Measurements from ENCODE around the gene RAB37. TPM values are rescaled to one million over a fixed set of nuclear protein-coding genes. Genes with fewer than 3 reads are reported as not detected.

The RAB37 gene
- total and polyA plus RNA-seq, 2 of the 13 experiments (the other 11 are each of a cell fraction or from before 2014, with no cell fraction given) = 0.91 to 3.7 TPM

- peak; percentile 88 for TF ChIP-seq POGZ (CRISPR knock-in tag; IDR thresholded peaks at IDR 0.05)
- TF ChIP-seq HNRNPUL1 (IDR thresholded peaks at IDR 0.05; ENCODE audit: low read depth, low read length) = no peak
- TF ChIP-seq HDAC1 (CRISPR knock-in tag; IDR thresholded peaks at IDR 0.05) = peak; percentile 99
- TF ChIP-seq U2AF2 (IDR thresholded peaks at IDR 0.05; ENCODE audit: low read depth, low read length) = no peak
- TF ChIP-seq CTCF (CRISPR knock-in tag; IDR thresholded peaks at IDR 0.05) = 0 out of 2 replicates have a peak, but pooled peaks have one; percentile 6
- no peak for TF ChIP-seq LCORL (IDR thresholded peaks at IDR 0.05)
- peak; percentile 79; the same call in 1 of the 2 replicates for TF ChIP-seq LCORL (CRISPR knock-in tag; IDR thresholded peaks at IDR 0.05)
- TF ChIP-seq, protein P1, sequence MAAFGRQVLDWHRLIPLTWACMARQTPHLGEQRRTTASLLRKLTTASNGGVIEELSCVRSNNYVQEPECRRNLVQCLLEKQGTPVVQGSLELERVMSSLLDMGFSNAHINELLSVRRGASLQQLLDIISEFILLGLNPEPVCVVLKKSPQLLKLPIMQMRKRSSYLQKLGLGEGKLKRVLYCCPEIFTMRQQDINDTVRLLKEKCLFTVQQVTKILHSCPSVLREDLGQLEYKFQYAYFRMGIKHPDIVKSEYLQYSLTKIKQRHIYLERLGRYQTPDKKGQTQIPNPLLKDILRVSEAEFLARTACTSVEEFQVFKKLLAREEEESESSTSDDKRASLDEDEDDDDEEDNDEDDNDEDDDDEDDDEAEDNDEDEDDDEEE (CRISPR knock-in tag; IDR thresholded peaks at IDR 0.05) = peak; percentile 55; the same call in 1 of the 2 replicates
- TF ChIP-seq HOXA3 (CRISPR knock-in tag; IDR thresholded peaks at IDR 0.05) = peak; percentile 88; the same call in 1 of the 2 replicates
- peak; percentile 96 for TF ChIP-seq KAT8 (CRISPR knock-in tag; IDR thresholded peaks at IDR 0.05)
- TF ChIP-seq, protein P2, sequence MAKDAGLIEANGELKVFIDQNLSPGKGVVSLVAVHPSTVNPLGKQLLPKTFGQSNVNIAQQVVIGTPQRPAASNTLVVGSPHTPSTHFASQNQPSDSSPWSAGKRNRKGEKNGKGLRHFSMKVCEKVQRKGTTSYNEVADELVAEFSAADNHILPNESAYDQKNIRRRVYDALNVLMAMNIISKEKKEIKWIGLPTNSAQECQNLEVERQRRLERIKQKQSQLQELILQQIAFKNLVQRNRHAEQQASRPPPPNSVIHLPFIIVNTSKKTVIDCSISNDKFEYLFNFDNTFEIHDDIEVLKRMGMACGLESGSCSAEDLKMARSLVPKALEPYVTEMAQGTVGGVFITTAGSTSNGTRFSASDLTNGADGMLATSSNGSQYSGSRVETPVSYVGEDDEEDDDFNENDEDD (CRISPR knock-in tag; IDR thresholded peaks at IDR 0.05; ENCODE audit: borderline replicate concordance) = peak; percentile 95
- TF ChIP-seq MEIS1 (CRISPR knock-in tag; IDR thresholded peaks at IDR 0.05; ENCODE audit: borderline replicate concordance) = peak; percentile 50; the same call in 1 of the 2 replicates
- peak; percentile 85 for TF ChIP-seq POLR2AphosphoS5 (IDR thresholded peaks at IDR 0.05; ENCODE audit: low read depth, low read length)
- TF ChIP-seq ZHX2 (IDR thresholded peaks at IDR 0.05; ENCODE audit: low read depth) = peak; percentile 46; the same call in 1 of the 2 replicates
- TF ChIP-seq ZHX2 (CRISPR knock-in tag; IDR thresholded peaks at IDR 0.05; ENCODE audit: borderline replicate concordance) = no peak
- TF ChIP-seq STAT6 (CRISPR knock-in tag; IDR thresholded peaks at IDR 0.05; ENCODE audit: borderline replicate concordance) = no peak
These were observed 39.2 kb downstream of the RAB37 start, which contains the start of gene NAT9 (continued) for GRCh38 chr17:74776044-74776962.

All from HepG2 (cell line).